Umbilical cord (tissue), 2 donors: ENCODE results near the gene NMNAT2. TPM values are rescaled to one million over a fixed set of nuclear protein-coding genes. Genes with fewer than 3 reads are reported as not detected.
"Not testable (repeated sequence)": the region's sequence is repeated elsewhere in the genome, so short reads cannot be mapped to it uniquely, and the experiment has no call there.

Source experiments
- DNase-seq: peaks from one replicate; pipeline ENCODE4 v3.0.0-alpha.2; 2015; ENCODE audit warnings: low spot score
- total RNA-seq: library from RNA; depleted of rRNA; stranded (reverse); fragments of >200 nt; gene quantifications from one replicate; pipeline ENCODE4 v1.2.3, GENCODE V29; 2014; ENCODE audit warnings: low replicate concordance; ENCODE audit not compliant: insufficient read depth

The NMNAT2 gene
- total RNA-seq, 1 donor from 2014 or later: 2.9 TPM

- no peak for DNase-seq
These were observed 129.6 kb downstream of the NMNAT2 start for GRCh38 chr1:183288583-183288982.

- peak; percentile 47 for DNase-seq
These were observed 130.9 kb downstream of the NMNAT2 start for GRCh38 chr1:183287191-183287675.

DNA sequence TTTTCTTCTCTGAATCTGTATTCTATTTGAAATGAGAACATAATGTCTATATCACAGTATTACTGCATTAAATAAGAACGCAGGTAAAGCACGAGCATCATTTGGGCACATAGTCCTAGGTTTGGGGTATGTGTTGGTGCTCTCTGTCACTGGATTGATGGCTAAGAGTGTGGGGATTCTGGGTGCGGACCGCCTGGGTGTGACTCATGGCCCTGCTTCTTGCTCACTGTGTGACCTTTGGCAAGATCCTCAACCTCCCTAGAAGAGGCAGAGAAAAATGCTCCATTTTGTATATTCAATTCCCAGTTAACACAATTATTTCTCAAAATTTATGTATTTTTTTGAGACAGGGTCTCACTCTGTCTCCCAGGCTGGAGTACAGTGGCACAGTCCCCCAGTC is 132.4 kb downstream of the NMNAT2 start:
- no peak for DNase-seq

DNA sequence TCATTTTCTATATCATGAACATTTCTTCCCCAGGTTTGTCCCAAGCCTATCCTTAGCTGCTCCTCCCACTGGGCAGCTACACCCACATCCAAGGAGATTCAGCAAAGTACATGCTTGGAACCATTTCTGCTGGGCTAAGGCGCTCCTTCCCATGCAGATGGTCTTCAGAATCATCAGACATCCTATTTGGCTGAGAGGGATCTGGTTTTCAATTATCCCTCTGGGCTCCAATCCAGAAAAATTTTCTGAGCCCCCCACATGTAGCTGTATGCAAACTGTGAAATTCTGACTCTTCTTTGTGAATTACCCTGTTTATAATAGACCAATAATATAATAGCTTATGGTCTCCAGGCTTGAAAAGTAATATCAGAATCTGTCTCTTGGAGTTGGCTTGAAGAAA is 132.9 kb downstream of the NMNAT2 start:
- DNase-seq: no peak

DNA sequence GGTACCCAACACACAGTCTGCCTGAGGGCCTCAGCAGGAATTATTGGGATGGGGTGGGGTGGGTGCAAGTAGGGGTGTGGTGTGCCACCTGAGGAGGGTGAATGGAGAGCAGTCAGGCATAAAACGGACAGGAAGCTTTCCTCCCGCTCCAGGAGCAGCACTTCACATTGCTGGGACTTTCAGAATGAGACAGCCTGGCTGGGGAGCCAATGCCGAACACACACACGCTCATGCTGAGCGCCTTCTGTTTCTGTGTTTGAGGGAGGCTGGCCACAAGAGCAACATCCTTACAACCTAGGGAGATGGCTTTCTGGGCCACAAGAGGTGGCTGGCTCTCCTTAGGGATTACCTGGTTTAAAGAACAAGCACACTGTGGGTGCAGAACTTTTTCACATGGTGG is 134.1 kb downstream of the NMNAT2 start:
- DNase-seq: no peak

- DNase-seq: peak; percentile 28
These were observed 134.9 kb downstream of the NMNAT2 start for GRCh38 chr1:183283286-183283685.

DNA sequence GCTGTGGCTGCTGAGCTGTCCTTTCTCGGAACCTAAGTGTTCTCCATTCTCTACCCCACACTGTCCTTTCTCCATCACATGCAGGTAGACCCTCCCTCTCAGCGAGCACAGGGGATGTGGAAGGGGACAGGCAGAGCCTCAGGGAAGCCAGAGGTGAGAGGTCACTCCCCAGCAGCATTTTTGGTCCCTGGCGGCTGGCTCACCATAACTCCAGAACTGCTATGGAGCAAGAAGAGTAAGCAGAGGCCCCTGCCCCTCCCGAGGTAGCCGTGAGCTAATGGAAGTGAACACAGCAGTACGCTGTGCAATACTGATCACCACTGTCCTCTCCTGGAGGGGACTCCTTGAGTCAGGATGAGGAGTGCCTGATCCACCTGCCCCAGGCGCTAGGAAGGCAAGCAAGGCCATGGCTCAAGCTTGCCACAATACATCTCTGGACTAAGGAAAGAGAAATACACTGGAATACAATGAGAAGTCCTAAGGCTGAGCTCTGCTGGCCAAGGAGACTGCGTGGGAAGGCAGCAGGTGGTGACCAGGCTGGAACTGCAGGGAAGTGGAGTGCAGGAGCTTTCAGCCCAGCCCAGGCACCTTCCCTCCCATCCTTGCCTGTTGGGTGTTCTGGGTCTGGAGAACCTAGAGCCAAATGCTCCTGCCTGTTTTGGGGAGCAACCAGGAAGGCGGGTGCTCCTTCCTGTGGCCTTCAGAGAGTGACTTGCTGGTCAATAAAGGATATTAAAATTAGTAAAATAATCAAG is 135.9 kb downstream of the NMNAT2 start:
- no peak for DNase-seq

GRCh38 chr1:183281553-183282091 is 136.6 kb downstream of the NMNAT2 start:
- DNase-seq: peak; percentile 95

DNA sequence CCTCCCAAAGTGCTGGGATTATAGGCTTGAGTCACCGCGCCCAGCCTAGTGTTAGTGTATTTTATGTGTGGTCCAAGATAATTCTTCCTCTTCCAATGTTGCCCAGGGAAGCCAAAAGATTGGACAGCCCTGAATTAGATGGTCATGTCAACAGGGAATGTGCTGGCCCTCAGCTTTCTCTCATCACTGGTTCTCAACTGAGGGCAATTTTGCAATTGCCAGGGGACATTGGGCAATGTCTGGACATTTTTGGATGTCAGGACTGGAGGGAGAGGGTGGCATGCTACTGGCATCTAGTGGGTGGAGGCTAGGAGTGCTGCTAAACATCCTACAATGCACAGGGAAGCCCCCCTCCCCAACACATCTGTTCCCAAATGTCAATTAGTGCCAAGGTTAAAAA is 137.1 kb downstream of the NMNAT2 start:
- DNase-seq: no peak

DNA sequence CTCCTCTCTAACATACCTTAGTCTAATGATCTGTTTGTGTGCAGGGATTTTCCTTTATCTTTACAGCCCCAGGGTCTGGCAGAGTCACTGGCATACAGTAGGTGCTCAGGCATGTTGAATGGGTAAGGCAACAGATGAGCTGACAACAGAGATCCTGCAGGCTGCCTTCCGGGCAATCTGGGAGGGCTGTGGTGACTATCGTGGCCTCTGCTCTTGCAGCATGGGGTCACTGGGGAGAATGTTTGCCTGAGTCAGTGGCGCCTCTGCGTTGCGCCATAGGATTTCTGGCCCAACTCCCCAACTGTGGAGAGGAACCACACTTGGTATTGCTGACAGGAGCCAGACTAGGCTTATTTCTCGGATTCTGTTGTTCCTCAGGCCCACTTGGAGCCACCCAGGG is 138.3 kb downstream of the NMNAT2 start:
- no peak for DNase-seq

- DNase-seq: no peak
These were observed 139.2 kb downstream of the NMNAT2 start for GRCh38 chr1:183278739-183279591.

GRCh38 chr1:183277821-183278738 is 140.1 kb downstream of the NMNAT2 start:
- no peak for DNase-seq

DNA sequence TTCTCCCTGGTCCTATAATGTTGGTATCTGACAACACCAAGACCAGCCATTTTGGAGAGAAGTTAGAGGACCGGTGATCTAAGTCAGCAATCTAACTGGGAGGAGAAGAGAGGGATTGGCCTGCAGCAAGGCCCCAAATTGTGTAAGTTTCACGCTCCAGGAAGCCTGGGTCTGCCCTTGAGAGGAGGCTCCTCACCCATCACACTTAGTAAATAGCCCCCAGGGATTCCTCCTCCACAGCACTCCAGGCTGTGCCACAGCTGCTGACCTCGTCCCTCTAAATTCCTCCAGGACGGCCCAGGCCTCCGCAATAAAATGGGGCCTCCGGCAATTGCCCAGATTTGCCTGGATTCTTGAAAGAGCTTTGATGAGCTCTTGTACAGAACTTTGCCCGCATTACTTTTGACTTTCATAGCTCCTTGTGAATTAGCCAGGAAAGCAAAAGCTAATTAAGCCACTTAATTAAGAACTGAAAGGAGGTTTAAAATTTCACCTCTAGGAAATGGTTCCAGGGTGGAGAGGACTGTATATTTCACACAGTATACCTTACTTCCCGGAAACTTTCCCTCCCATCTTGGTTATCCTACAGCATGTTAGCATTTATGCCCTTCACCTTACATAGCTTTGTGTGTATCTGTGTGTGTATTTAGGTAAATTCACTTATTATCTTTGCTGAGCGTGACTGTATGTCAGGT is 141.6 kb downstream of the NMNAT2 start:
- DNase-seq: no peak

DNA sequence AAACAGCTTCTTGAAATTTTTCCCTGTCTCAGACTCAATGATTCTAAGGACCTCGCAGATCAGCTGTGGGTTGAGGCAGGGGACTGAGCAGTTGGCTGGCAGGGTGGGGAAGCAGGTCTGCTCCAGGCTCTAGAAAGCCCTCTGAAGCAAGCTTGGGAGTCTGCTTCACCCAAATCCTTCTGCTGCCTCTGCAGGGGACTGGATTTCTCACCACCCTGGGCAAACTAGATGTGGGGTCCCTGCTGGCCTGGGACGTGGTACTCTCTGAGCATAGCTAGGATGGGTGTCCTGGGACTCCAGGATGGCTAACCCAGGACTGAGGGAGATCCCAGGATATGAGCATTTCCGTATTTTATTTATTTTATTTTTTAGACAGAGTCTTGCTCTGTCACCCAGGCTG is 142.9 kb downstream of the NMNAT2 start:
- DNase-seq: no peak

DNA sequence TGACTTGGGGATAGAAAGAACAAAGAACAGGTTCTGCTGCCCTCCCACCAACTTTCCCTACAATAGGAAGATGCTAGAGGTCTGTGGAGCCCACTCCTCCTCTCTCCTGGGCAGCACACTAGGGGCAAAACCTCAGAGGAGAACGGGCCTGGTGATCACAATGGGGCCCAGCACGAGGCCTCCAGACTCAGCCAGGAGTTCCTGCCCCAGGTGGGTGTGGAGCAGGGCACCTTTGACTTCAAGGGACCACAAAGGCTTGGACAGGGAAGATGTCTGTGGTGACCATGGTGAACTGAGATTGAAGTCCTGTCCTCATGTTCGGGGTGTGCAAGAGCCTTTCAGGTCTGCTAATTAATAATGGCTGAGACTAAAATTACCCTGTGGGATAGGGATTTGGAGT is 143.3 kb downstream of the NMNAT2 start:
- no peak for DNase-seq

GRCh38 chr1:183273984-183274383 is 144.2 kb downstream of the NMNAT2 start:
- DNase-seq: not testable (repeated sequence)

- DNase-seq: no peak
These were observed 144.9 kb downstream of the NMNAT2 start for GRCh38 chr1:183273300-183273699.

- no peak for DNase-seq
These were observed 145.8 kb downstream of the NMNAT2 start for GRCh38 chr1:183272390-183272848.

DNA sequence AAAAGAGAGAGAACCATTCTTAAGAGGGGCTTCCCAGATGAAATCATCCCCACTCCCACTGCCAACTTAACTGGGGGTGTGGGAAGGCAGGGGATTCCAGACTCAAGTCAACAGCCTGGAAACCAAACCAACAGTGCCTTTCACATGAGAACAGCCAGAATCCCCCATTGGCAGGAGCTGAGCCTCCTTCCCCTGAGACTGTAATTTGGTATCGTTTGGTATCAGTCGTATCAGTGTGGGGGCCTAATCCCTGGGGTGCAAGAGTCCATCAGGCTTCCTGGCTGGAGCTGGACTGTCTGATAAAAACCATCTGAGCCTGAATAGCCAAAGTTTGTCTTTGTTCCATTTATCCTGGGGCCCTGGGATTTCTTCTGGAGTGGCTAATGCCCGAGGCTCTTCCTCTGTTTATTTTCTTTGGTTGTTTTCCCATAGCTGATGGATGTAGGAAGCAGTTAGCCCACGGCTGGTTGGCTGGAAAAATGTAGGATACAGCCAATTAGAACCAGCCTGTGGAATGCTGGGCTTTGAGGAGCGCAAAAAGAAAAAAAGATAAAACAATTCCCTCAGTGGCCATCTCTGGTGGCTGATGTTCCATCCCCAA is 147.5 kb downstream of the NMNAT2 start:
- DNase-seq: peak; percentile 56
